ENCODE results near the gene KCNN4. TPM values are rescaled to one million over a fixed set of nuclear protein-coding genes. Genes with fewer than 3 reads are reported as not detected.

The KCNN4 gene
- polyA plus RNA-seq, 1 of the 3 experiments (the other 2 are of a cell fraction) = 22.2 TPM

DNA sequence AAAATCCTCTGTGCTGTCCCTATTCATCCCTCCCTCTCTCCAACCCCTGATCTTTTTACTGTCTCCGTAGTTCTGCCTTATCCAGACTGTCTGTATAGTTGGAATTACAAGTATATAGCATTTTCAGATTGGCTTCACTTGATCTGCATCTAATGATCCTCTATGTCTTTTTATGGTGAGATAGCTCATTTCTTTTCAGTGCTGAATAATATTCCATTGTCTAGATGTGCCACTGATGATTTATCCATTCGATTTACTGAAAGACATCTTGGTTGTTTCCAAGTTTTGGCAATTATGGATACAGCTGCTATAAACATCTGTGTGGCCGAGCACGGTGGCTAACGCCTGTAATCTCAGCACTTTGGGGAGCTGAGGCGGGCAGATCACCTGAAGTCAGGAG, 45.8 kb downstream of the KCNN4 start:
- Histone ChIP-seq H4K20me1 (ENCODE audit: insufficient read depth) (no peaks in the 10 kb centered on the region), H3F3A (replicated peaks; ENCODE audit: insufficient read depth) (peaks cover 3% of the 10 kb centered on the region), H3K9ac (no peak overlapping the region), H3K27ac (ENCODE audit: low read depth in 2 of 2, low read length in 1 of 2) (no peak overlapping the region), H3K4me1 (ENCODE audit: control insufficient read depth in 1 of 2, insufficient read depth in 2 of 2, low read depth in 1 of 2, low read length in 1 of 2) (peaks cover 0 to 20% of the 10 kb centered on the region in 2 experiments; a peak in 1 of 4 replicates), H3K79me2 (ENCODE audit: insufficient read depth) (no peaks in the 10 kb centered on the region), H3K4me3 (ENCODE audit: low read depth in 2 of 2, low read length in 1 of 2) (no peak overlapping the region), H3K9me2 (no peaks in the 10 kb centered on the region), H3K9me3 (no peaks in the 10 kb centered on the region), H3K27me3 (ENCODE audit: insufficient read depth) (no peaks in the 10 kb centered on the region), H3K4me2 (no peak overlapping the region), H2AFZ (ENCODE audit: low read depth) (no peak overlapping the region), H3K36me3 (replicated peaks in 1 of 2; ENCODE audit: control insufficient read depth in 1 of 2, insufficient read depth in 2 of 2, low read length in 1 of 2) (peaks cover 49 to 81% of the 10 kb centered on the region in 2 experiments)
- POLR2A ChIA-PET = no interaction called here
- 92% methylated on average over 6 of the region's 6 CpGs for WGBS (ENCODE audit: low lambda C conversion rate)
- DNase-seq = no peak
- CTCF ChIA-PET = interaction anchor here (1.4 to 4.4 kb wide), 5 partner anchors 11 to 74 kb away, joined by 3 to 27 read pairs (median 4); no protein-coding TSS in a partner anchor
- TF ChIP-seq YY1 (IDR thresholded peaks at IDR 0.05; ENCODE audit: low read depth) (no peak), JUND (IDR thresholded peaks at IDR 0.05) (no peak), TEAD4 (IDR thresholded peaks at IDR 0.05; ENCODE audit: borderline replicate concordance, insufficient read depth) (no peak), SIN3A (IDR thresholded peaks at IDR 0.05; ENCODE audit: borderline replicate concordance, low read depth, low read length) (no peak), CHD2 (IDR thresholded peaks at IDR 0.05; ENCODE audit: low read length, partially characterized antibody) (no peak), RAD21 (IDR thresholded peaks at IDR 0.05; ENCODE audit: low read length) (no peak), TAF1 (IDR thresholded peaks at IDR 0.05; ENCODE audit: borderline replicate concordance, low read depth, low read length) (no peak), ZBTB33 (IDR thresholded peaks at IDR 0.05; ENCODE audit: borderline replicate concordance, low read depth) (no peak), EZH2phosphoT487 (IDR thresholded peaks at IDR 0.05; ENCODE audit: borderline replicate concordance, low read depth) (no peak), IRF3 (IDR thresholded peaks at IDR 0.05; ENCODE audit: low read depth, low read length) (no peak), GATA2 (CRISPR knock-in tag; IDR thresholded peaks at IDR 0.05) (no peak)
- TF ChIP-seq, protein P1, sequence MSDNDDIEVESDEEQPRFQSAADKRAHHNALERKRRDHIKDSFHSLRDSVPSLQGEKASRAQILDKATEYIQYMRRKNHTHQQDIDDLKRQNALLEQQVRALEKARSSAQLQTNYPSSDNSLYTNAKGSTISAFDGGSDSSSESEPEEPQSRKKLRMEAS (IDR thresholded peaks at IDR 0.05; ENCODE audit: low read depth) = no peak

- H3K27ac ChIP-seq (ENCODE audit: low read depth in 2 of 2, low read length in 1 of 2) = peak overlapping the region in 1 of 2 experiments; percentile 50; a peak in 1 of 4 replicates
- WGBS (ENCODE audit: low lambda C conversion rate) = 100% methylated on average over 1 of the region's 1 CpG
- H3K9ac ChIP-seq = no peak overlapping the region
- H3K9me3 ChIP-seq = no peaks in the 10 kb centered on the region
- H4K20me1 ChIP-seq (ENCODE audit: insufficient read depth) = no peaks in the 10 kb centered on the region
- H3K27me3 ChIP-seq (ENCODE audit: insufficient read depth) = no peaks in the 10 kb centered on the region
- DNase-seq = no peak
- no peaks in the 10 kb centered on the region for H3K79me2 ChIP-seq (ENCODE audit: insufficient read depth)
- H3F3A ChIP-seq (replicated peaks; ENCODE audit: insufficient read depth) = no peaks in the 10 kb centered on the region
- H3K9me2 ChIP-seq = no peaks in the 10 kb centered on the region
- peaks cover 0 to 20% of the 10 kb centered on the region in 2 experiments; a peak in 1 of 4 replicates for H3K4me1 ChIP-seq (ENCODE audit: control insufficient read depth in 1 of 2, insufficient read depth in 2 of 2, low read depth in 1 of 2, low read length in 1 of 2)
- no peak overlapping the region for H2AFZ ChIP-seq (ENCODE audit: low read depth)
- H3K36me3 ChIP-seq (replicated peaks in 1 of 2; ENCODE audit: control insufficient read depth in 1 of 2, insufficient read depth in 2 of 2, low read length in 1 of 2) = peaks cover 35 to 68% of the 10 kb centered on the region in 2 experiments
- no peak overlapping the region for H3K4me2 ChIP-seq
- H3K4me3 ChIP-seq (ENCODE audit: low read depth in 2 of 2, low read length in 1 of 2) = no peak overlapping the region
- ChIA-PET CTCF (interaction anchor here (1.0 to 2.5 kb wide), 7 partner anchors 10 to 78 kb away, joined by 3 to 9 read pairs (median 4); no protein-coding TSS in a partner anchor), POLR2A (interaction anchor here (1.0 kb wide), 1 partner anchor 11 kb away, joined by 3 read pairs; no protein-coding TSS in a partner anchor)
- no peak for TF ChIP-seq GABPA (IDR thresholded peaks at IDR 0.05; ENCODE audit: low read depth)
- no peak for TF ChIP-seq TCF12 (IDR thresholded peaks at IDR 0.05)
- TF ChIP-seq IRF3 (IDR thresholded peaks at IDR 0.05; ENCODE audit: low read depth, low read length) = no peak
- no peak for TF ChIP-seq ZBTB33 (IDR thresholded peaks at IDR 0.05; ENCODE audit: borderline replicate concordance, low read depth)
- TF ChIP-seq POLR2AphosphoS5 (IDR thresholded peaks at IDR 0.05; ENCODE audit: low read depth, low read length) = no peak
- TF ChIP-seq EP300 (IDR thresholded peaks at IDR 0.05; ENCODE audit: borderline replicate concordance in 1 of 2, low read depth in 1 of 2, low read length in 1 of 2) = no peak
- TF ChIP-seq FOXJ3 (CRISPR knock-in tag; IDR thresholded peaks at IDR 0.05) = no peak
- TF ChIP-seq CTCF (IDR thresholded peaks at IDR 0.05) = no peak
- no peak for TF ChIP-seq MEF2A (IDR thresholded peaks at IDR 0.05; ENCODE audit: borderline replicate concordance, low read depth)
Observed at GRCh38 chr19:43731846-43732245, 48.9 kb downstream of the KCNN4 start.

All from SK-N-SH (cell line).